Nephron (organoid): Measurements from ENCODE around the gene SBF2.
"Not testable (repeated sequence)": the region's sequence is repeated elsewhere in the genome, so short reads cannot be mapped to it uniquely, and the experiment has no call there.

Experiments used
- H3K27ac Mint-ChIP-seq, 3 experiments: 2 replicates each; pipeline ENCODE4 v1.8.0; 2020; ENCODE audit warnings: mixed read lengths in 3 of 3, mild to moderate bottlenecking in 2 of 3, moderate library complexity in 1 of 3
- H3K27me3 Mint-ChIP-seq: 2 replicates; pipeline ENCODE4 v1.8.0; 2021; ENCODE audit warnings: low read depth, mild to moderate bottlenecking, moderate library complexity, mixed read lengths
- H3K36me3 Mint-ChIP-seq: 2 replicates; pipeline ENCODE4 v1.8.0; 2020; ENCODE audit warnings: low read depth, mixed read lengths
- H3K4me1 Mint-ChIP-seq: 2 replicates; pipeline ENCODE4 v1.8.0; 2020; ENCODE audit warnings: mixed read lengths
- H3K4me3 Mint-ChIP-seq, 3 experiments: 2 replicates each; pipeline ENCODE4 v1.8.0; 2020; ENCODE audit warnings: mild to moderate bottlenecking in 3 of 3, mixed read lengths in 3 of 3, moderate library complexity in 2 of 3
- H3K9me3 Mint-ChIP-seq: 2 replicates; pipeline ENCODE4 v1.8.0; 2020; ENCODE audit warnings: mixed read lengths
- TF ChIP-seq, protein P1 (sequence below), 3 experiments: fragments of 200-600 bp; sonication (generic); IDR thresholded peaks; one replicate each; pipeline ENCODE4 v1.5.0; 2021; ENCODE audit warnings: antibody characterized with exemption in 3 of 3; ENCODE audit not compliant: unreplicated experiment in 3 of 3

The SBF2 gene

DNA sequence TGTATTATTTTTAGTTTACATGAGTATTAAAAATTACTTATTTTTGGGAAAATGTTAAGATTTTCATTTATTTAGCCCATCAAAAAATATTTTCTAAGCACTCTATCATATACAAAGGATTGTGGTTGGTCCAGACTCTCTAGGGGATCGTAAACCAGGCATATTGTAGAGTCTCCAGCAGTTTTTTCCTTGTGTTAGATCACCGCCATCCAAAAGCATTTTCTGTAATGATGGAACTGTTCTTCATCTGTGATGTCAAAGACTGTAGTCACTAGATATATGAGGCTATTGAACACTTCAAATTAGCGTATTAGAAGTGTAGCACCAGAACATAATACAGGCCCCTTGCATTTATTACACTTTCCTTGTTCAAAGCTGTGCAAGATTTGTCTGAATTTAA is 154.9 kb downstream of the SBF2 start:
- H3K4me1 Mint-ChIP-seq: peaks cover 9% of the 10 kb centered on the region
- no peaks in the 10 kb centered on the region for H3K27me3 Mint-ChIP-seq
- no peak overlapping the region for H3K4me3 Mint-ChIP-seq
- H3K9me3 Mint-ChIP-seq: peaks cover 20% of the 10 kb centered on the region
- no peak overlapping the region for H3K27ac Mint-ChIP-seq
- TF ChIP-seq, protein P1, sequence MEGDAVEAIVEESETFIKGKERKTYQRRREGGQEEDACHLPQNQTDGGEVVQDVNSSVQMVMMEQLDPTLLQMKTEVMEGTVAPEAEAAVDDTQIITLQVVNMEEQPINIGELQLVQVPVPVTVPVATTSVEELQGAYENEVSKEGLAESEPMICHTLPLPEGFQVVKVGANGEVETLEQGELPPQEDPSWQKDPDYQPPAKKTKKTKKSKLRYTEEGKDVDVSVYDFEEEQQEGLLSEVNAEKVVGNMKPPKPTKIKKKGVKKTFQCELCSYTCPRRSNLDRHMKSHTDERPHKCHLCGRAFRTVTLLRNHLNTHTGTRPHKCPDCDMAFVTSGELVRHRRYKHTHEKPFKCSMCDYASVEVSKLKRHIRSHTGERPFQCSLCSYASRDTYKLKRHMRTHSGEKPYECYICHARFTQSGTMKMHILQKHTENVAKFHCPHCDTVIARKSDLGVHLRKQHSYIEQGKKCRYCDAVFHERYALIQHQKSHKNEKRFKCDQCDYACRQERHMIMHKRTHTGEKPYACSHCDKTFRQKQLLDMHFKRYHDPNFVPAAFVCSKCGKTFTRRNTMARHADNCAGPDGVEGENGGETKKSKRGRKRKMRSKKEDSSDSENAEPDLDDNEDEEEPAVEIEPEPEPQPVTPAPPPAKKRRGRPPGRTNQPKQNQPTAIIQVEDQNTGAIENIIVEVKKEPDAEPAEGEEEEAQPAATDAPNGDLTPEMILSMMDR (IDR thresholded peaks at IDR 0.05; ENCODE audit: unreplicated experiment in 3 of 3): no peak
- H3K36me3 Mint-ChIP-seq: peaks cover 37% of the 10 kb centered on the region

DNA sequence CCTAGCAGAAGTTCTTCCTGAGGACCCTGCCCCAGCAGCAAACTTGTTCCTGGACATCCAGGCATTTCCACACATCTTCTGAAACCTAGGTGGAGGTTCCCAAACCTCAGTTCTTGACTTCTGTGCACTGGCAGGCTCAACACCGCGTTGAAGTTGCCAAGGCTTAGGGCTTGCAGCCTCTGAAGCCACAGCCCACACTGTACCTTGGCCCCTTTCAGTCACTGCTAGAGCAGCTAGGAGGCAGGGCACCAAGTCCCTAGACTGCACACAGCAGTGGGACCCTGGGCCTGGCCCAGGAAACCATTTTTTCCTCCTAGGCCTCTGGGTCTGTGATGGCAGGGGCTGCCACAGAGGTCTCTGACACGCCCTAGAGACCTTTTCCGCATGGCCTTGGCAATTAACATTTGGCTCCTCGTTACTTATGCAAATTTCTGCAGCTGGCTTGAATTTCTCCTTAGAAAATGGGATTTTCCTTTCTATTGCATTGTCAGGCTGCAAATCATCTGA is 159.0 kb downstream of the SBF2 start:
- H3K9me3 Mint-ChIP-seq: peaks cover 24% of the 10 kb centered on the region
- H3K27me3 Mint-ChIP-seq: no peaks in the 10 kb centered on the region
- H3K36me3 Mint-ChIP-seq: peaks cover 63% of the 10 kb centered on the region
- H3K4me1 Mint-ChIP-seq: no peaks in the 10 kb centered on the region
- TF ChIP-seq, protein P1 (IDR thresholded peaks at IDR 0.05; ENCODE audit: unreplicated experiment in 3 of 3): no peak
- H3K27ac Mint-ChIP-seq: no peak overlapping the region
- H3K4me3 Mint-ChIP-seq: no peak overlapping the region

DNA sequence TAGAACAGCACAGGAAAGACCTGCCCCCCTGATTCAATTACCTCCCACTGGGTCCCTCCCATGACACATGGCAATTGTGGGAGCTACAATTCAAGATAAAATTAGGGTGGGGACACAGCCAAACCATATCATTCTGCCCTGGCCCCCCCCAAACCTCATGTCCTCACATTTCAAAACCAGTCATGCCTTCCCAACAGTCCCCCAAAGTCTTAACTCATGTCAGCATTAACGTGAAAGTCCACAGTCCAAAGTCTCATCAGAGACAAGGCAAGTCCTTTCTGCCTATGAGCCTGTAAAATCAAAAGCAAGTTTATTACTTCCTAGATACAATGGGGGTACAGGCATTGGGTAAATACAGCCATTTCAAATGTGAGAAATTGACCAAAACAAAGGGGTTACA is 159.8 kb downstream of the SBF2 start:
- not testable (repeated sequence) for H3K27me3 Mint-ChIP-seq, H3K4me1 Mint-ChIP-seq

DNA sequence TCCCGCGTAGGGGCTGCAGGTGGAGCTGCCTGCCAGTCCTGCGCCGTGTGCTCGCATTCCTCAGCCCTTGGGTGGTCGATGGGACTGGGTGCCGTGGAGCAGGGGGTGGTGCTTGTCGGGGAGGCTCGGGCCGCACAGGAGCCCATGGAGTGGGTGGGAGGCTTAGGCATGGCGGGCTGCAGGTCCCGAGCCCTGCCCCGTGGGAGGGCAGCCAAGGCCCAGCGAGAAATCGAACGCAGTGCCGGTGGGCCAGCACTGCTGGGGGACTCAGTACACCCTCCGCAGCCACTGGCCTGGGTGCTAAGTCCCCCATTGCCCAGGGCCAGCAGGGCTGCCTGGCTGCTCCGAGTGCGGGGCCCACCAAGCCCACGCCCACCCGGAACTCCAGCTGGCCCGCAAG is 160.8 kb downstream of the SBF2 start:
- not testable (repeated sequence) for H3K27ac Mint-ChIP-seq, H3K4me1 Mint-ChIP-seq, H3K27me3 Mint-ChIP-seq, H3K4me3 Mint-ChIP-seq
- H3K9me3 Mint-ChIP-seq: peaks cover 21% of the 10 kb centered on the region
- peaks cover 53% of the 10 kb centered on the region for H3K36me3 Mint-ChIP-seq

More for the DNA sequence above, 159.8 kb downstream of the SBF2 start:
- H3K36me3 Mint-ChIP-seq: peaks cover 59% of the 10 kb centered on the region
- H3K4me3 Mint-ChIP-seq, H3K27ac Mint-ChIP-seq: not testable (repeated sequence)
- peaks cover 24% of the 10 kb centered on the region for H3K9me3 Mint-ChIP-seq

DNA sequence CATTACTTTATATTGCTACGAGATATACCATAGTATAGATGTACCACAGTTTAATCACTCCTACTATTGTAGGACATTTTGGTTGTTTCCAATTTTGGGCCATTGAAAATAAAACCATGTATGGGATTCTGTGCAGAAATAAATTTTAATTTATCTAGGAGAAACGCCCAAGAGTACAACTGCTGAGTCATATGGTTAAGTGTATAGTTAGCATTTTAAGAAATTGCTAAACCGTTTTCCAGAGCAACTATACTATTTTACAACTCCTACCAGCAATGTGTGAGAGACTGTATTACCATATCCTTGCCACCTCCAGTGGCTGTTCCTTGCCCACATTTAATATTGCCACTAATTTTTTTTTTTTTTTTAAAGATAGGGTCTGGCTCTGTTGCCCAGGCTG is 163.1 kb downstream of the SBF2 start:
- peaks cover 40% of the 10 kb centered on the region for H3K36me3 Mint-ChIP-seq
- no peaks in the 10 kb centered on the region for H3K4me1 Mint-ChIP-seq
- TF ChIP-seq, protein P1 (IDR thresholded peaks at IDR 0.05; ENCODE audit: unreplicated experiment in 3 of 3): no peak
- H3K9me3 Mint-ChIP-seq: peaks cover 13% of the 10 kb centered on the region
- no peak overlapping the region for H3K27ac Mint-ChIP-seq
- no peak overlapping the region for H3K4me3 Mint-ChIP-seq
- no peaks in the 10 kb centered on the region for H3K27me3 Mint-ChIP-seq

DNA sequence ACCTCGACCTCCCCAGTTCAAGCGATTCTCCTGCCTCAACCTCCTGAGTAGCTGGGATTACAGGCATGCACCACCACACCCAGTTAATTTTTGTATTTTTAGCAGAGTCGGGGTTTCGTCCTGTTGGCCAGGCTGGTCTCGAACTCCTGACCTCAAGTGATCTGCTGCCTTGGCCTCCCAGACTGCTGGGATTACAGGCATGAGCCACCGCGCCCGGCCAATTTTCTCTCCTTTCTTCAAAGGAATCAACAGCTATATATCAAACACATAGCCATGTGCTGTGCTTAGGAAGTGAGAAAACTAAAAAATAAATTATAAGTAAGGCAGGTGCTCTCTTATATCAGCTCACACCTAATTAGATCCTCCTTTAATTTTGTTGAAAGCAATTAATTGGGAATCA is 164.8 kb downstream of the SBF2 start:
- H3K4me1 Mint-ChIP-seq, H3K27ac Mint-ChIP-seq, H3K27me3 Mint-ChIP-seq, H3K9me3 Mint-ChIP-seq, H3K4me3 Mint-ChIP-seq: not testable (repeated sequence)
- H3K36me3 Mint-ChIP-seq: peaks cover 27% of the 10 kb centered on the region

DNA sequence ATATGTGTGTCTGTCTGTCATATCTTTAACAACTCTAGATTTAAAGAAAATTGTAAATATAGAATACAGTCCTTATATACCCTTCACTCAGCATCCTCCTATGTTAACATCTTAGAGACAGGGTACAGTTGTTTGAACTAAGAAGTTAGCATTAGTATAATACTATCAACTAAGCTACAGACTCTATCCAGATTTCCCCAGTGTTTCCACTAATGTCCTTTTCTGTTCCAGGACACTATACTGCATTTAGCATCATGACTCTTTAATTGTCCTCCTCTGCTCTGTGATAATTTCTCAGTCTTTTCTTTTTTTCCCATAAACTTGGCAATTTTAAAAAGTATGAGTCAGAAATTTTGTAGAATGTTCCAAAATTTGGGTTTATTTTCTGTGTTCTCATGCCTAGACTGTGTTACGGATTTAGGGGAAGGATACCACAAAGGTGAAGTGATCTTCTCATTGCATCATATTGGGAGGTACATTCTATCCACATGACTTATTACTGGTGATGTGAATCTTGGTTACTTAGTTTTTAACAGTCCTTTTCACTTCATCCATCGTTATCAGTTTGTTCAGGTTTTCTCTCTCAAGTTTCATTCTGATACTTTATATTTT is 168.4 kb downstream of the SBF2 start:
- no peaks in the 10 kb centered on the region for H3K27me3 Mint-ChIP-seq
- peaks cover 5% of the 10 kb centered on the region for H3K4me1 Mint-ChIP-seq
- H3K27ac Mint-ChIP-seq: no peak overlapping the region
- H3K4me3 Mint-ChIP-seq: no peak overlapping the region
- H3K9me3 Mint-ChIP-seq: no peaks in the 10 kb centered on the region
- TF ChIP-seq, protein P1 (IDR thresholded peaks at IDR 0.05; ENCODE audit: unreplicated experiment in 3 of 3): no peak
- peaks cover 3% of the 10 kb centered on the region for H3K36me3 Mint-ChIP-seq
